LNCAP (cell line): ENCODE data around the gene ARHGEF12.

ENCODE experiments used
- TF ChIP-seq, protein P1 (sequence below): fragments of 450-650 bp; IDR thresholded peaks from 2 replicates; pipeline ENCODE4 v1.5.1; 2017; ENCODE audit warnings: mild to moderate bottlenecking

Gene ARHGEF12

DNA sequence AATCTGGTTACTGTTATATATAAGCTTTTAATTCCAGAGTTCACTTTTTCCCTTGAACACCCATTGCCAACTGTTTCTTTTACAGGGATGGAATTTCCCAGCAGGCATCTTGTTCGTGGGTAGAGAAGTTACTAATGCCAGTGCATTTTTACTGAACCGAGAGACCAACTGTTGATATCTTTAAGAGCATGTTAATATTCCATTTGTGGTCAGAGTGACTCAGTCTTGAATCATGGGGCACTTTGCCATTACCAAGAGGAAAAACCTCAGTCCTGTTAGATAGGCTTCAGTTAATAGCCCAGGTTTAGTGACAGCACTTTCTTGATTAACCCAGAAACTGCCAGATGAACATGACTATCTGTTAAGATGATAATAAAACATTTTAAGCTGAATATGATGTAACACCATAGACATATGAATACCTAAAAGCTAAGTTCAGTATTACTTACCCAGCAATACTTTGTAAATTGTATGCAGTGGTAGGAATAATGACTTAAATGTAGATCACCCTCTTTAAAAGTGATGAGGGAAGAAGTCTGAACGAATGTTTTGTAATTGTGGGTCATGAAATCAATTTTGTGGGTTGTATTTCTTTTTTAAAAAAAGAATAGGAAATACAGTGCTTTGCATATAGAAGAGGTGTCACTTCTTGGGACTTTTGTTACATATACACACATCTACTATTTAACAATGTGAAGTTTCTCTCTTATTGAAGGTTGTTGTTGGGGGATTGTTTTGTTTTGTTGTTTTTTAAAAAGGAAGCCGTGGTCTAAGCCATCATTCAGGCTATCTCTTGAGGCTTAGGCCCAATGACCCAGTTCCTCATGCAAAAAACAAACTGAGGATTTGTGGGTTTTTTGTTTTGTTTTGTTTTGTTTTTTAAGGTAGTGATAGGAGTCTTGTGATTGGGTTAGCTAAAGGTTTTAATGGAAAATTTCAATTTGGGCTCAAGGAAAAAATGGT lies 96.1 kb downstream of the ARHGEF12 start:
- TF ChIP-seq, protein P1, sequence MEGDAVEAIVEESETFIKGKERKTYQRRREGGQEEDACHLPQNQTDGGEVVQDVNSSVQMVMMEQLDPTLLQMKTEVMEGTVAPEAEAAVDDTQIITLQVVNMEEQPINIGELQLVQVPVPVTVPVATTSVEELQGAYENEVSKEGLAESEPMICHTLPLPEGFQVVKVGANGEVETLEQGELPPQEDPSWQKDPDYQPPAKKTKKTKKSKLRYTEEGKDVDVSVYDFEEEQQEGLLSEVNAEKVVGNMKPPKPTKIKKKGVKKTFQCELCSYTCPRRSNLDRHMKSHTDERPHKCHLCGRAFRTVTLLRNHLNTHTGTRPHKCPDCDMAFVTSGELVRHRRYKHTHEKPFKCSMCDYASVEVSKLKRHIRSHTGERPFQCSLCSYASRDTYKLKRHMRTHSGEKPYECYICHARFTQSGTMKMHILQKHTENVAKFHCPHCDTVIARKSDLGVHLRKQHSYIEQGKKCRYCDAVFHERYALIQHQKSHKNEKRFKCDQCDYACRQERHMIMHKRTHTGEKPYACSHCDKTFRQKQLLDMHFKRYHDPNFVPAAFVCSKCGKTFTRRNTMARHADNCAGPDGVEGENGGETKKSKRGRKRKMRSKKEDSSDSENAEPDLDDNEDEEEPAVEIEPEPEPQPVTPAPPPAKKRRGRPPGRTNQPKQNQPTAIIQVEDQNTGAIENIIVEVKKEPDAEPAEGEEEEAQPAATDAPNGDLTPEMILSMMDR: no peak

- TF ChIP-seq, protein P1: no peak
Measured at GRCh38 chr11:120441592-120441991, 105.4 kb downstream of the ARHGEF12 start.

GRCh38 chr11:120442031-120442430 lies 105.8 kb downstream of the ARHGEF12 start:
- TF ChIP-seq, protein P1: no peak

GRCh38 chr11:120446802-120447201 lies 110.6 kb downstream of the ARHGEF12 start:
- TF ChIP-seq, protein P1: no peak

GRCh38 chr11:120448240-120448639 lies 112.0 kb downstream of the ARHGEF12 start:
- TF ChIP-seq, protein P1: no peak

DNA sequence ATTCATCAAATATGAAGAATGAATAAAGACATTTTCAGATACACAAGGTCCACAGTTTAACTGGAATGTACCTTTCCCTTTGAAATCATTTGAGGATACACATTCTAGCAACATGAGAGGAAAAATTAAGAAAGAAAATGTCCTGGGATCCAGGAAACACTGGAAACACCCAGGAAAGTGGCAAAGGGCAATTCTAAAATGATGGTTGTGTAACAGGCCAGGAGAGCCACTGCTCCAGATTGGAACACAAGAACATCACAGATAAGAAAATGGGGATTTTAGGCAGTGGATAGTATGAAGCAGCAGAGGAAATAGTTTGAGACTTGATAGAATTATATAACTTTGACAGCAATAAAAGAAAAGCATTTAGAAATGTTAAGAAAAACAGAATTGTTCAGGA lies 119.3 kb downstream of the ARHGEF12 start:
- TF ChIP-seq, protein P1: no peak

DNA sequence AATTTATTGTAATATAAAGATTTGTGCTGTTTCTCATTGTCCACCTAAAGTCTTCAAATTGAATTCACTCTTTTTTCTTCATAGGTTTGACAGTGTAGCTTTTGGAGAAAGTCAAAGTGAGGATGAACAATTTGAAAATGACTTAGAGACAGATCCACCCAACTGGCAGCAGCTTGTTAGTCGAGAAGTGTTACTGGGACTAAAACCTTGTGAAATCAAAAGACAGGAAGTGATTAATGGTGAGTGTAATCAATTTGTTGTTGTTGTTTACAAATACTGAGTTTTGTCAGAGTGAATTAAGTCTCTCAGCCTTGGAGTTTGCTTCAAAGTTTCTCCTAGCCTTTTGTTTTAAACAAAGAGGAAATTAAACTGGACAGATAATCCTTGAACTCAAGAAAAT lies 121.8 kb downstream of the ARHGEF12 start:
- TF ChIP-seq, protein P1: no peak
